Measurements from ENCODE around the gene COG5. TPM values are rescaled to one million over a fixed set of nuclear protein-coding genes. Genes with fewer than 3 reads are reported as not detected.

The COG5 gene
- total RNA-seq, 1 donor from 2014 or later = 55.2 TPM

DNA sequence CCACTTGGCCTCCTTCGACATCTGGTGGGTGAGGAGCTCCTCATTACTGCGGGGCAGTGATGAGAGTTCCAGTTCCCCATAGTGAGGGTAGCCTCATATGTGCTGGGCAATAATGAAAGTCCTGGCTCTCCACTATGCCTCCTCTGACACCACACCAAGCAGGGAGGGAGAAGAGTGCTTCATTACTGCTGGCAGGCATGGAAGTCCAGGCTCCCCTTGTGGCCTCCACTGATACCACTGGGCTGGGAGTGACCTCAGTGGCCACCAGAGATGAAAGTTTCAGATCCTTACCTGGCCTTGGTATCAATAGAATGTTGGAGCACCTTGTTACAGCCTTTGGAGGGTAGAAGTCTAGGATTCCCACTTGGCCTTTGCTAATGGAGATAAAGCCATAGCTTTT lies 6.6 kb upstream of the COG5 start:
- Histone ChIP-seq H3K9me3 (no peaks in the 10 kb centered on the region), H3K36me3 (peaks cover 0 to 12% of the 10 kb centered on the region in 2 donors), H3K27me3 (no peaks in the 10 kb centered on the region), H3K4me1 (peaks cover under 1% of the 10 kb centered on the region), H3K27ac (no peak overlapping the region), H3K4me3 (no peak overlapping the region)
- no peak for DNase-seq (ENCODE audit: extremely low spot score in 2 of 2)
- intact Hi-C loops (cut with DNase I) = no loop called here
- TF ChIP-seq POLR2AphosphoS5 (IDR thresholded peaks at IDR 0.05; ENCODE audit: insufficient read depth in 1 of 2, low read depth in 1 of 2) (no peak), POLR2A (IDR thresholded peaks at IDR 0.05) (no peak)
- TF ChIP-seq, protein P1, sequence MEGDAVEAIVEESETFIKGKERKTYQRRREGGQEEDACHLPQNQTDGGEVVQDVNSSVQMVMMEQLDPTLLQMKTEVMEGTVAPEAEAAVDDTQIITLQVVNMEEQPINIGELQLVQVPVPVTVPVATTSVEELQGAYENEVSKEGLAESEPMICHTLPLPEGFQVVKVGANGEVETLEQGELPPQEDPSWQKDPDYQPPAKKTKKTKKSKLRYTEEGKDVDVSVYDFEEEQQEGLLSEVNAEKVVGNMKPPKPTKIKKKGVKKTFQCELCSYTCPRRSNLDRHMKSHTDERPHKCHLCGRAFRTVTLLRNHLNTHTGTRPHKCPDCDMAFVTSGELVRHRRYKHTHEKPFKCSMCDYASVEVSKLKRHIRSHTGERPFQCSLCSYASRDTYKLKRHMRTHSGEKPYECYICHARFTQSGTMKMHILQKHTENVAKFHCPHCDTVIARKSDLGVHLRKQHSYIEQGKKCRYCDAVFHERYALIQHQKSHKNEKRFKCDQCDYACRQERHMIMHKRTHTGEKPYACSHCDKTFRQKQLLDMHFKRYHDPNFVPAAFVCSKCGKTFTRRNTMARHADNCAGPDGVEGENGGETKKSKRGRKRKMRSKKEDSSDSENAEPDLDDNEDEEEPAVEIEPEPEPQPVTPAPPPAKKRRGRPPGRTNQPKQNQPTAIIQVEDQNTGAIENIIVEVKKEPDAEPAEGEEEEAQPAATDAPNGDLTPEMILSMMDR (IDR thresholded peaks at IDR 0.05) = no peak

DNA sequence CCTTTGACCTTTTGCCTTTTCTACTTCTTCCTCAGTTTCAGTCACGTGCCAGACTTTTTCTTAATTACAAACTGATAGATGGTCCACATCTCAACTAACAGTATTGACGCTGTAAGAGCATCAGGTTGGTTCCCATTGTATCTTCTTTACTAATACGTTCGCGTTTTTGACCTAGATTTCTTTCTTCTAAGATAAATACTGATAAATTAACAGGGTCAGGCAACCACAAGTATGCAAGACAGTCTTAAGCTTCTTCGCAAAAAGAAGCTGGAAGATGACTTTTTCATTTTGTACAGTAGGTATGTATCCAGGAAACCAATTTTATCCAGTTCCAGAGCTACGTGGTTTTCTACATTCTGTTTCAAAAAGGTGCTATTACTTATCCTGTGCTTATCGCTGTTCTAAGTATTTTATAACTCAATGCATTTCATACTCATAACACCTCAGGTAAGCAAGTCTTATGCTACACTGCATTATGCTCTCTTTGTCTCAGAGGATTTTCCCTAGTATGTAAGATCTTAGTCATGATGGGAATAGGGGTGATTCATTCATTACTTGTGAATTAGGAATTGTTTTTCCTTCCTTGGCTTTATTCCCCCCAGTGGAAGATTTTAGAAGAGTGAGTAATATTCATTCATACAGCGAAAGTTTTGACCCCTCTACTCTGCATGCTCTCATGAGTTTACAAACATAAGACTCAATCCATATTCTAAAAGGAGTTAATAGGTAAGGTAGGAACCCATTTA lies 1.0 kb upstream of the COG5 start:
- no peaks in the 10 kb centered on the region for H3K9me3 ChIP-seq
- peaks cover 47% of the 10 kb centered on the region for H3K4me1 ChIP-seq
- intact Hi-C loops (cut with DNase I) = loop anchor here (2.0 kb wide), 1 partner anchor 16 kb away; the partner anchor contains the start of gene BCAP29
- H3K4me3 ChIP-seq = peak overlapping the region; percentile 84 to 97
- no peak for DNase-seq (ENCODE audit: extremely low spot score in 2 of 2)
- H3K27me3 ChIP-seq = no peaks in the 10 kb centered on the region
- H3K36me3 ChIP-seq = no peaks in the 10 kb centered on the region
- TF ChIP-seq, protein P1 (IDR thresholded peaks at IDR 0.05) = no peak
- no peak for TF ChIP-seq POLR2A (IDR thresholded peaks at IDR 0.05)
- TF ChIP-seq POLR2AphosphoS5 (IDR thresholded peaks at IDR 0.05; ENCODE audit: insufficient read depth in 1 of 2, low read depth in 1 of 2) = no peak
- H3K27ac ChIP-seq = peak overlapping the region; percentile 97

DNA sequence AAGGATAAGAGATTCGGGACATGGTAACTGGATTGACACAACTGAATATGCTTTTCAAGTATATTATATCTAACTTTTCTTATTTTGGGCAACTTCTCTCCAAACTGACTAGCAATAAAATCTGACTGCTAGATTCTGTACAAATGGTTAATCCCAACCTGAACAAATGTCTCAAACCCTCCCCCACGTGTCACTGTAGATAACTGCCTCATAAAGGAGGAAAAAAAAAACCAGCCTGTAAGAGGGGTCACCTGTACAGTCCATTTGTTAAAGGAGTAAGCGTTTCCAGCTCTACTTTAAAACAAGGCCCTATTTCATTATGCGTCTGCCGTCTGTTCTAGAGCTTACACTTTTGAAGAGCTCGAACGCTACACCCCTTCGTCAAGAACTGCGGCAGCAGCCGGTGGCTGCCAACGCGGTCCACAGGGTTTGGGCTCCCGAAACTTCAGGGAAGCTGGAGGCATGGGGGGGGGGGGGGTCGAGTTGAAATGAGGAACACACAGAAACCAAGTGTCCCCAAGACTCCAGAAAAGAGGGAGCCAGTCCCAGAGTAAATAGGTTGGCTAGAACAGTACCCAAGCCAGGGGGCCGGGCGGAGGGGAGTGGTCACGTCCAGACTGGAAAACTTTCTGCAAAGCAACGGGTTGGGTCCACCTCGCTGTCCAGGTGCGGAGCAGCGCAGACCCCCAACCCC lies 492 bp downstream of the COG5 start:
- TF ChIP-seq, protein P1 (IDR thresholded peaks at IDR 0.05) = no peak
- TF ChIP-seq POLR2AphosphoS5 (IDR thresholded peaks at IDR 0.05; ENCODE audit: insufficient read depth in 1 of 2, low read depth in 1 of 2) (no peak), POLR2A (IDR thresholded peaks at IDR 0.05) (no peak)
- Histone ChIP-seq H3K36me3 (no peaks in the 10 kb centered on the region), H3K27me3 (no peaks in the 10 kb centered on the region), H3K27ac (peak overlapping the region; percentile 97), H3K9me3 (no peaks in the 10 kb centered on the region), H3K4me3 (peak overlapping the region; percentile 84 to 97), H3K4me1 (peaks cover 52% of the 10 kb centered on the region)
- intact Hi-C loops (cut with DNase I) = no loop called here
- DNase-seq (ENCODE audit: extremely low spot score in 2 of 2) = peak in 1 of 2 donors; percentile 92

DNA sequence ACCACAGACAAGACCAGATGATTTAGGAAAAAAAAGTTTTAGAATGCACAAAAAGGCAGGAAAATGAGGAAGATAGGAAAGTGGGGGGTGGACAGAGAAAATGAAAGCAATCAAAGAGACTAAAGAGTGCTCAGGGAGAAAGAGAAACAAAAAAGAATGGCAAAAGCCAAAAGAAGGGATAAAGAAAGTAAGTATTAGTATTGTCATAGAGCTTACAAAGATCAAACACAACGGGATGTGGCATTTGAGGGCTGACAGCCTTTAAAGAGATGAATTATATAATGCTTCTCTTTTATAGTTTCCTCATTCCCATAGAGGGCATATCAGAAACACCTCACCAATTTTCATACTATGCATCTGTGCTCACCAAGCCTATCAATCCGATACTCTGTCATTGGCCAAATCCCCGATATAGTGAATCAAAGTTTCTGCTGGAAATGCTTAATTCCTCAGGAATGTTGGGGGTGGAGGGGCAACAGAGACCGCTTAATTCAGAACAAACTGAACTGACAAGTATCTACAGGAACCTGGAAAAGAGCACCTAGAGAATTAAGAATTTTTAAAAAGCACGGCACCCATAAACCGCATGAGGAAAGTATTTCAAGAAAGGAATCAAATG lies 2.7 kb downstream of the COG5 start:
- no peaks in the 10 kb centered on the region for H3K27me3 ChIP-seq
- peaks cover 0 to 7% of the 10 kb centered on the region in 2 donors for H3K36me3 ChIP-seq
- H3K4me1 ChIP-seq = peaks cover 57% of the 10 kb centered on the region
- DNase-seq (ENCODE audit: extremely low spot score in 2 of 2) = no peak
- H3K9me3 ChIP-seq = no peaks in the 10 kb centered on the region
- no peak overlapping the region for H3K4me3 ChIP-seq
- TF ChIP-seq, protein P1 (IDR thresholded peaks at IDR 0.05) = no peak
- TF ChIP-seq POLR2A (IDR thresholded peaks at IDR 0.05) (no peak), POLR2AphosphoS5 (IDR thresholded peaks at IDR 0.05; ENCODE audit: insufficient read depth in 1 of 2, low read depth in 1 of 2) (no peak)
- intact Hi-C loops (cut with DNase I) = no loop called here
- no peak overlapping the region for H3K27ac ChIP-seq
